LNCaP clone FGC (cell line): ENCODE measurements around the gene CACNA1B.

Source experiments
- DNase-seq: peaks from one replicate; pipeline ENCODE4 v3.0.0-alpha.2; 2011; ENCODE audit warnings: low read depth
- H3K4me3 ChIP-seq: 2 replicates; pipeline ENCODE4 v1.5.1; 2011; ENCODE audit warnings: mild to moderate bottlenecking, low read depth, low read length, control low read depth
- TF ChIP-seq, protein P1 (sequence below): IDR thresholded peaks from 2 replicates; pipeline ENCODE4 v1.5.1; 2012; ENCODE audit warnings: mild to moderate bottlenecking; ENCODE audit not compliant: control insufficient read depth, insufficient read depth; ENCODE audit errors: extremely low read depth

The CACNA1B gene

DNA sequence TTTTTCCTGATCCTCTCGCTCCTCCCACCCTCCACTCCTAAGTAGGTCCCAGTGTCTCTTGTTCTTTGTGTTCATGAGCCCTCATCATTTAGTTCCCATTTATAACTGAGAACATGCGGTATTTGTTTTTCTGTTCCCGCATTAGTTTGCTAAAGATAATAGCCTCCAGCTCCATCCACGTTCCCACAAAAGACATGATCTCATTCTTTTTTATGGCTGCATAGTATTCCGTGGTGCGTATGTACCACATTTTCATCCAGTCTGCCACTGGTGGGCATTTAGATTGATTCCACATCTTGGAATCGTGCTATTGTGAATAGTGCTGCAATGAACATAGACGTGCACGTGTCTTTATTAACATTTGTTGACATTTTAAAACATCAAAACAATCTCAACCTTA, 34.2 kb upstream of the CACNA1B start:
- TF ChIP-seq, protein P1, sequence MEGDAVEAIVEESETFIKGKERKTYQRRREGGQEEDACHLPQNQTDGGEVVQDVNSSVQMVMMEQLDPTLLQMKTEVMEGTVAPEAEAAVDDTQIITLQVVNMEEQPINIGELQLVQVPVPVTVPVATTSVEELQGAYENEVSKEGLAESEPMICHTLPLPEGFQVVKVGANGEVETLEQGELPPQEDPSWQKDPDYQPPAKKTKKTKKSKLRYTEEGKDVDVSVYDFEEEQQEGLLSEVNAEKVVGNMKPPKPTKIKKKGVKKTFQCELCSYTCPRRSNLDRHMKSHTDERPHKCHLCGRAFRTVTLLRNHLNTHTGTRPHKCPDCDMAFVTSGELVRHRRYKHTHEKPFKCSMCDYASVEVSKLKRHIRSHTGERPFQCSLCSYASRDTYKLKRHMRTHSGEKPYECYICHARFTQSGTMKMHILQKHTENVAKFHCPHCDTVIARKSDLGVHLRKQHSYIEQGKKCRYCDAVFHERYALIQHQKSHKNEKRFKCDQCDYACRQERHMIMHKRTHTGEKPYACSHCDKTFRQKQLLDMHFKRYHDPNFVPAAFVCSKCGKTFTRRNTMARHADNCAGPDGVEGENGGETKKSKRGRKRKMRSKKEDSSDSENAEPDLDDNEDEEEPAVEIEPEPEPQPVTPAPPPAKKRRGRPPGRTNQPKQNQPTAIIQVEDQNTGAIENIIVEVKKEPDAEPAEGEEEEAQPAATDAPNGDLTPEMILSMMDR: no peak
- no peak for DNase-seq
- no peak overlapping the region for H3K4me3 ChIP-seq

DNA sequence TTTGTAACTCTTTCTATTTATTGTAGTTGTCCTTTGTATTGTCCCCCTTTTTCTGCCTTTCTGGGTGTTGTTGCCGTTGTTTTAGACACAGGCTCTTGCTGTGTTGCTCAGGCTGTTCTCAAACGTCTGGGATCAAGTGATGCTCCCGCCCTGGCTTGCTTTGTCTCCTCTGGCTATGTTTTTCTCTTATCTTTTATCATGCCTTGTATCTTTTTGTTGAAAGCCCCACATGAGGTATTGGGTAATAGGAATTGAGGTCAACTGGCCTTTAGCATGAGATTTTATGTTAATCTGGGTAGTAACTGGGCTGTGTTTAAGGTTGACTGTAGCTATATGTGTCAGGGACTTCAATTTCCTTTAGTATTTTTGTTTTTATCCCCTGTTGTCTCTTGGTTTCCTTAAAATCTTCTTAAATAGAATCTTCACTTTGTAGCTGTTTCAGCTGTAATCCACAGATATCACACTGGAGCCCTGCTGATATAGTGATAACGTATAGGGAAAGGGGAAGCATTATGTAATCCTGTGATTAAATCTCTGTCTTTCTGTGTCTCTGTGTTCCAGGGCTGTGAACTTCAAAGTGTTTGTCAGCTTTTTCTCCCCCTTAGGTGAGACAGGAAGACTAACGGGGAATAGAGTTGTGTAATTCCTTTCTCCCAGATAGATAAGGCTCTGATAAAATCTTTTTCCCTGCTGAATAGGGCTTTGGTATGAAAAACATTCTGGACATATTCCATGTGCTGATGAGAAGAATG, 25.9 kb upstream of the CACNA1B start:
- TF ChIP-seq, protein P1: no peak
- no peak for DNase-seq
- no peak overlapping the region for H3K4me3 ChIP-seq

DNA sequence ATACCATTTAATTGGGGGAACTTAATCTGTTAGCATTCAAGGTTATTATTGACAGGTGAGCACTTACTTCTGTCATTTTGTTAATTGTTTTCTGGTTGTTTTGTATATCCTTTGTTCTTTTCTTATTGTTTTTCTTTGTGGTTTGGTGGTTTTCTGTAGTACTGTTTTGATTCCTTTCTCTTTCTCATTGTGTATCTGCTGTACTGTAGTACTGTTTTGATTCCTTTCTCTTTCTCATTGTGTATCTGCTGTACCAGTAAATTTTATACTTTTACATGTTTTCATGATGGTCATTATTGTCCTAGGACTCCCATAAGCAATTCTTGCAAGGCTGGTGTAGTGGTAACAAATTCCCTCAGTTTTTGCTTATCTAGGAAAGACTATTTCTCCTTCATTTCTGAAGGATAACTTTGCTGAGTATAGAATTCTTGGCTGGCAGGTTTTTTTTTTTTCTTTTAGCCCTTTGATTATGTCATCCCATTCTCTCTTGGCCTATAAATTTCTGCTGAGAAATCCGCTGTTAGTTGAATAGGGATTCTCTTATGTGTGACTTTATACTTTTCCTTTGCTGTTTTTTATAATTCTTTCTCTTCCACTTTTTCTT, 24.1 kb upstream of the CACNA1B start:
- no peak overlapping the region for H3K4me3 ChIP-seq
- no peak for DNase-seq
- TF ChIP-seq, protein P1: no peak

DNA sequence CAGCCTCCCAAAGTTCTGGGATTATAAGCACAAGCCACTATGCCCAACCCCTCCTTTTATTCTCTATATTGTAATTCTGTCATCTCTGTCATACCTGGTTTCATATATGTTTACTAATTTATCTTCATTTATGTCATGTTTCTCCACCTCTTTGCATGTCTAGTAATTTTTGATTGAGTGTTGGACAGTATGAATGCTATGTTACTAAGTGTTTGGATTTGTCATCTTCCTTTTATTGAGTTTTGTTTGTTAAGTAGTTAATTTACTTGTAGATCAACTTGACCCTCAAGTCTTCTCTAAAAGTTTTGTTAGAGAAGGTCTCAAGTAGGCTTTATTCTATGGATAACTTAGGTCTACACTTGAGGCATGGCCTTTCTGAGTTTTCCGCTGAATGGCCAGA, 17.2 kb upstream of the CACNA1B start:
- TF ChIP-seq, protein P1: no peak
- no peak for DNase-seq

DNA sequence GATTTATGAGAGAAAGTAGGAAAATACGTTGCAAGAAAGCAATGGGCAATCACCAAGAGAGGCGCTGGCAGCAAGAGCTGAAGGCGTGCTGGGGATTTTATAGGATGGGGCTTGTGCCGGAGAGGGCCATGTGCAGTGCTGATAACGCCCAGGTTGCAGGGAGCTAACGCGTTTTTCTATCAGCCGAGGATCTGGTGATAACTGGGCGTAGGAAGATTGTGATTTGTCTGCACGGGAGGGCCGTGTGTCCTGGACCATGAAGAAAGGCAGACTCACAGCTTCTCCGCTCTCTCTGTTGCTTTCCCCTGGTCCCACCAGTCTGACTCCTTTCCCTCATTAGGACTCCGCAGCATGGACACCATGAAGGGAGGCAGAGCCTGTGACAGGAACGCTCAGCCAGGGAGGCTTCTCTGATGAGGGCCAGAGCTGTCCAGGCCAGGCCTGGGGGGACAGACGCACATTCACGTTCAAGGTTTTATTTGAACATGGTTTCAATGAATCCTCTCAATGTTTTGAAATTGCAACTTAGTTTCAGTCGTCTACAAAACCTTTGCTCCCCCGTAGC, 11.9 kb upstream of the CACNA1B start:
- H3K4me3 ChIP-seq: no peak overlapping the region
- no peak for DNase-seq
- TF ChIP-seq, protein P1: no peak

More for the DNA sequence above, 17.2 kb upstream of the CACNA1B start:
- no peak overlapping the region for H3K4me3 ChIP-seq

DNA sequence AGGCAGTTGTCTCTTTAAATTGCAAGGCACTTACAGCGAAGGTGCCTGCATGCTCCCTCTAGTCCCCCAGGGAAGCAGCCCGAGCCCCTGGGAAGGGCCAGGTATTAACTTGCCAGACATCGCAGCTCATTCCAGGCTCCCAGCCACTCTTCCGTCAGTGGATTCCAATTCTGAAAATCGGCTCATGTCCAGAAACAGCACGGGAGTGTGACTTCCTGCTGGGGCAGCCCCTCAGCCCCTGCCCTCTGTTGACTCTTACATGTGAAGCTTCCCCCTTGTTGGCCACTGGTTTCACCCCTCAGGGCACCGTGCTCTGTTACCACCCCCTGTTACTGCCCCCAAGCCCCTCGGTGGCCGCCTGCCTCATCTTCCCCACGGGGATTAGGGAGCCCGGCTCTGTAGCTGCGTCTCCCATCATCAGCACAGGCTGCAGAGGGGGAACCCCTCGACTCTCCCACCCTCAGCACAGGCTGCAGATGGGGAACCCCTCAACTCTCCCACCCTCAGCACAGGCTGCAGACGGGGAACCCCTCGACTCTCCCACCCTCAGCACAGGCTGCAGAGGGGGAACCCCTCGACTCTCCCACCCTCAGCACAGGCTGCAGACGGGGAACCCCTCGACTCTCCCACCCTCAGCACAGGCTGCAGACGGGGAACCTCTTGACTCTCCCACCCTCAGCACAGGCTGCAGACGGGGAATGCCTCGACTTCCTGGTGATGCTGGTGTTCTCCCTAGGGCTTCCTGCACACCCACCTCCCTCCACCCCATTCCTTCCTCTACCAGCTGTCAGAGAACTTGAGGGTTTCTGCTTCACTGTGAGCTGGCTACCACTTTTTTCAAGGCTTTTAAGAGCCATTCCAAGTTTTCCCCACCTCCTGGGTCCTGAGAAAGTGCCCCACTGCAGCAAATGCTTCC, 11.1 kb upstream of the CACNA1B start:
- DNase-seq: no peak
- no peak overlapping the region for H3K4me3 ChIP-seq
- TF ChIP-seq, protein P1: no peak
